ENCODE results near the gene KAZALD1. TPM values are rescaled to one million over a fixed set of nuclear protein-coding genes. Genes with fewer than 3 reads are reported as not detected.
"Not testable (repeated sequence)": the region's sequence is repeated elsewhere in the genome, so short reads cannot be mapped to it uniquely, and the experiment has no call there.

KAZALD1 gene
- total RNA-seq, 2 experiments from 2014 or later, result 0.25 to 0.28 TPM

DNA sequence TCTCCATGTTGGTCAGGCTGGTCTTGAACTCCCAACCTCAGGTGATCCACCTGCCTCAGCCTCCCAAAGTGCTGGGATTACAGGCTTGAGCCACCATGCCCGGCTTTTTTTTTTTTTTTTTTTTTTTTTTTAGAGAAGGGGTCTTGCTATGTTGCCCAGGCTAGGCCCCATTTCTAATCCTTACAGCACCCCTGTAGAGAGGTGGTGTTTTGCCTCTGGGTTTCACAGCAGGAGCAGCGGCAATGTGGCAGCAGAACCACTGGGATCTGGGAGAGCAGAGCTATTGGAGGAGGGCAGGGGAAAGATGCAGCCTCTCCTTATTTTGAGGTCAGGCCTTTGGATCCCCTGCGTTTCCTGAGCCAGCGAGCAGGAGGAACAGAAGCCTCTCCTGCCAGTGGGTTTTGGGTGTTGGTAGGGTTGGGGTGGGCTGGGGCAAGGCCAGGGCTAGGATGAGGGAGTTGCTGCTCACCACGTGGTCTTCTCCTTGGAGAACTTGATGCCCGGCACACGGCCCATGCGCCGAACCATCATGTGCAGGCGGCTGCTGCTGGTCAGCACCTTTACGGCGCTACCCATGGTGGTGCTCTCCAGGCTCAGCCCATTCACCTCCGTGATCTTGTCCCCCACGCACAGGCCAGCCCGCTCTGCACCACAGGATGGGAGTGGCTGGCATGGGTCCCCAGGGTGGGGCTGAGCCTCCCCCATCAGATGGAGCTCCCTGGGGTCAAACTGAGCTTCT lies 38.7 kb upstream of the KAZALD1 start:
- H3K27me3 Mint-ChIP-seq, result peaks cover 31% of the 10 kb centered on the region
- no peak overlapping the region for H3K27ac Mint-ChIP-seq
- H3K4me3 Mint-ChIP-seq, result no peak overlapping the region
- no peaks in the 10 kb centered on the region for H3K9me3 Mint-ChIP-seq
- DNase-seq, result no peak
- H3K4me1 Mint-ChIP-seq, result peaks cover 6% of the 10 kb centered on the region
- no peaks in the 10 kb centered on the region for H3K36me3 Mint-ChIP-seq

DNA sequence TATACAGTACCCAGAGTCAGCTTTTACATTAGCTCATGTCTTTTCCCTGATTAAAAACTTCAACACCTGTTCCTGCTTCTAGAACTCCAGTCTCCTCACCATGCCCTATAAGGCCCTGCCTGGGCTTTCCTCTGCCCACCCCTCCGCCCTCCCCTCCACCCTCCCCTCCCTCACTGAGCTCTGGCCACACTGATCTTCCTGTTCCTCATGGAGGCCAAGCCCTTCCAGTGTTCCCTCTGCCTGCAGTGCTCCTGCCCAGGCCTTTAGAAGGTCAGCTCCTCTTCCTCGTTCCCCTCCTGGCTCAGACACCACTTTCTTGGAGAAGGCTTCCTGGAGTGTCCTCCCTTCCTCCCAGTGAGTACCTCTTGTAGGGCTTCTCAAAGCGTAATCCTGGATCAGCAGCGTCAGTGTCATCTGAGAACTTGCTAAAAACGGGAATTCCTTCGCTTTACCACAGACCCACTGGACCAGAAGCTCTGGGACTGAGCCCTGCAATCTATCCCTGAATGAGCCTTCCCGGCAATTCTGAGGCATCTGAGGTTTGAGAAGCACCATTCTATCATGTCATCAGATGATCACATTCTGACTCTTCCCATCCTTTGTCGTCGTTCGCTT lies 34.6 kb upstream of the KAZALD1 start:
- H3K36me3 Mint-ChIP-seq, result no peaks in the 10 kb centered on the region
- DNase-seq, result no peak
- H3K4me3 Mint-ChIP-seq, result no peak overlapping the region
- H3K27me3 Mint-ChIP-seq, result peaks cover under 1% of the 10 kb centered on the region
- H3K9me3 Mint-ChIP-seq, result no peaks in the 10 kb centered on the region
- H3K4me1 Mint-ChIP-seq, result peaks cover 9% of the 10 kb centered on the region
- H3K27ac Mint-ChIP-seq, result no peak overlapping the region

DNA sequence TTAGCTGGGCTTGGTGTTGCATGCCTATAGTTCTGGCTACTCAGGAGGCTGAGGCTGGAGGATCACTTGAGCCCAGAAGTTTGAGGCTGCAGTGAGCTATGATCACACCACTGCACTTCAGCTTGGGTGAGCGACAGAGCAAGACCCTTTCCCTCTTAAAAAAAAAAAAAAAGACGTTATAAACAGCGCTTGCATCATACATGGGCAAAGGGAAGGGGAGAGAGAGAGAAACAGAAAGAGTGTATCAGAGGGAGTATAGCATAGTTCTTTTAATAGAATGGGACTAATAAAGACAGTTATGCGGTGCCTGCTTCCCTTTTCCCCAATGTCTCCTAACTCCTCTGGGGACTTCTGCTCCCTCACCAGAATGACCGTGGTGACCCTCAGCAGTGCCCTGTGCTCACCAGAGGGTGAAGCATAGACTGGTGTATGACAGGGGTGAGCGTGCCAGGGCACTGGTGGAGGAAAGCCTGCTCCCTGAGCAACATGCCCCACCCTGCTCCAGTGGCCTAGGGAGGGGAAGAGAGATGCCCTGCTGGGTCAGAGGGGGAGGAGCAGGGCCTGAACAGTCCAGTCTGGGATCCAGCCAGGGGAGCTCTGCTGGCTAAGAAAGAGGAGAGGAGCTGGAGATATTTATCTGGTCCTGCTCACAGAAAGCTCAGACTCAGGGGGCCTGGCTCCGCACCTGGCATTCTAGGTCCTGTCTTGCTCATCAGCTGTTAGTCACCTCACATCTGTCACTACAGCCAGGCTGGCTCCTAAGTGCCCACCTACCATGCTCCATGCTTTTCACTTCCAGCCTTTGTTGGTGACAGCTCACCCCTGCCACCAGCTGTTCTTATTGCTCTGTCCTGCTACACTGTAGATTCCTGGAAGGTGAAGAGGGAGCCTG lies 33.1 kb upstream of the KAZALD1 start:
- no peak overlapping the region for H3K4me3 Mint-ChIP-seq
- no peaks in the 10 kb centered on the region for H3K27me3 Mint-ChIP-seq
- H3K4me1 Mint-ChIP-seq, result peaks cover 22% of the 10 kb centered on the region
- no peaks in the 10 kb centered on the region for H3K9me3 Mint-ChIP-seq
- H3K36me3 Mint-ChIP-seq, result no peaks in the 10 kb centered on the region
- H3K27ac Mint-ChIP-seq, result no peak overlapping the region
- no peak for DNase-seq

DNA sequence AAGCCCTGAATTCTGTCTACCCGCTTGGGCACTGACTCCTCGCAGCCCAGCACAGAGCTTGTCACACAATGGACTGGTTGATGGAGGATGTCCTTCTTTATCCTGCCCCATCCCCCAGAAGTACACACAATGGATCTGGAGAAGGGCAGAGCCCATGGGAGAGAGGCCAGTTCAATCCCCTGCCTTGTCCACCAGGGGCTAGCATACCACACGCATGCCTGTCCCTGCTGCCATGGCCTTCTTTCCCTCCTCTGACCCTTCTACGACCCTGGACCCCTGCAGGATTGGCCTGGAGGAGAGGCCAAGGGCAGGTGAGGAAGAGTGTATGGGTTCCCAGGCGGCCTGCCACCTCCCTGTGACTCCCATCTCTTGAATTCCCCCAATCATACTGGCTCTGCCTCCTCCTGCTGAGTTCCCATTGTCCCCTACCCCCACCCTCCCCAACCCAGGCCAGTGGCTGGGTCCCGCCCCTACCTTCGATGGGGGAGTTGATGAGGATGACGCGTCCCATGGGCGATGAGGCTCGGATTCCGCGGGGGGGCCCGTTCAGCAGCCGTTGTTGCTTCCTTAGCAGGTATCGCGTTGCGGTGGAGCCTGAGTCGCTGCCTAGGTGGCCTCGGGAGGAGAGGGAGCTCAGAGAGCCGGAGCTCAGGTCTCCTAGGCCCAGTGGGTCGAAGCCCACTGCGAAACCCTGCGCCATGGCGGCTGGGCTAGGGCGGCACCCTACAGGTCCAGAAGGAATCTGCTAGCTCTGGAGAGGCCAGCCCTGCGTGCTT lies 32.1 kb upstream of the KAZALD1 start:
- no peak overlapping the region for H3K4me3 Mint-ChIP-seq
- DNase-seq, result no peak
- peaks cover 24% of the 10 kb centered on the region for H3K4me1 Mint-ChIP-seq
- H3K27me3 Mint-ChIP-seq, result no peaks in the 10 kb centered on the region
- H3K9me3 Mint-ChIP-seq, result no peaks in the 10 kb centered on the region
- no peak overlapping the region for H3K27ac Mint-ChIP-seq
- no peaks in the 10 kb centered on the region for H3K36me3 Mint-ChIP-seq

DNA sequence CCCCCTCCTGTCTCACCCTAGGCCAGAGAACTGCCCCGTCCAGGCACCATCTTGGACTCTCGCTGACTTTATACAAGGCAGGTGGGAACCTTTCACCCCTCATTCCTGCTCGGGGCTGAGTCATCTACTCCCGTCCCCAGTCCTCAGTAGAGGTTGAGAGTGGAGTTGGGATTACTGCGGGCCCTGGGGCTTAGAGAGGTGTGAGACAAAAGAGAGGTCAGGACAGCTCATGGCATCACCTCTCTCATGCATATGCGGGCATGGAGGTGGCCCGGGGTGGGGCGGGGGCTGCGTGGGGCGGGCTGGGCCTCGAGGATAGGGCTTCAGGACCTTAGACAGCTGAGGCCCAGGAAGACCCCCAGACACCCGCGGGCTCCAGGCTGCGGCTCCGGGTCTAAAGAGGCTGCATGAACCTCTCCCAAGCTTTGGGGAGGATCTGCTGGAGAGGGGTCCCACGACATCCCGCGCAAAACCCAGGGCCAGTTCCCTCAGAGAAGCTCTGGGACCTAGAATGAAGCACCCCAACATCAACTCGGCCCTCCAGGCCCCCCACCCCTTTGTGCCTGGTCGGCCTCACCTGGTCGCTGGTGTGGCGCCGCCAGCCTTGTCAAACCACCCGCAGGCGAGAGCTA lies 31.2 kb upstream of the KAZALD1 start:
- H3K27ac Mint-ChIP-seq, result no peak overlapping the region
- no peaks in the 10 kb centered on the region for H3K9me3 Mint-ChIP-seq

DNA sequence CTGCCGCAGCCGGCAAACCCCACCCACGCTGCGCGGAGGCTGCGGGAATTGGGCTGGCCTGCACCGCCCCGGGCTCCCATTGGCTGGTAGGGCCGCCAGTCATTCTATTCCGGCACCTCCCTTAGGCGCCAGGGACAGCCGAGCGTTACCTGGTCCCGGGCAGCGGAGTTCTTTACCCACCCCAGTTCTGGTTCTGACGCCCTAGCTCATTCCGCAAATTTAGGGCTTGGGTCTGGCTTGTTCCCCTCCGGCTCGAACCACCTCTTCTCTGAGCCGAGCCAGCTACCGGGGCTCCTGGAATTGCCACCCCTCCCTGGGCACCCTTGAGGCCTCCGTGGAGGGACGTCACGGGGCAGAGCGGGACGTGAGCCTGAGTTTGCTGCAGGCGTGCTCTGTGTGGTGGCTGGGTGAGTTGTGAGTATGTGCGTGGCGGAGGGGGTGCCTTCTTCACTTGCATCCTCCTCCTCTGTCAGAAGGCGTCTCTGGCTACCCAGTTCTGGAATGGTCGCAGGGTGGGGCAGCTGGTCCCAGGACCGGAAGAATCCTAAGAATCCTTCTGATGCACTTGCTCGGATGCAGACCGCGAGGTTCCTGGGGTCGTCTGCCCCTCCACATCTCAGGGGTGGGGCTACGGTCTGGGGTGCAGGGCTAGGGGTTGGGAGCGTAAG lies 30.5 kb upstream of the KAZALD1 start, which contains the start of the genes PDZD7 and SFXN3:
Gene PDZD7 (minus strand): TSS at position 2 of the 668 bp plus-strand sequence. CDS start 910 bp downstream, outside the sequence.
Gene SFXN3 (plus strand): TSS at position 107 of the 668 bp plus-strand sequence. CDS start 3,461 bp downstream, outside the sequence.
- no peaks in the 10 kb centered on the region for H3K27me3 Mint-ChIP-seq
- no peaks in the 10 kb centered on the region for H3K9me3 Mint-ChIP-seq
- peak within 1 kb of the TSS; percentile 84 for H3K27ac Mint-ChIP-seq
- peak; percentile 97 for DNase-seq
- H3K4me3 Mint-ChIP-seq, result peak within 1 kb of the TSS; percentile 74
- no peaks in the 10 kb centered on the region for H3K36me3 Mint-ChIP-seq
- H3K4me1 Mint-ChIP-seq, result peaks cover 24% of the 10 kb centered on the region

More for the DNA sequence above, 31.2 kb upstream of the KAZALD1 start:
- Mint-ChIP-seq H3K4me1 (peaks cover 24% of the 10 kb centered on the region), H3K36me3 (no peaks in the 10 kb centered on the region), H3K27me3 (no peaks in the 10 kb centered on the region), H3K4me3 (peak overlapping the region; percentile 74)
- no peak for DNase-seq

DNA sequence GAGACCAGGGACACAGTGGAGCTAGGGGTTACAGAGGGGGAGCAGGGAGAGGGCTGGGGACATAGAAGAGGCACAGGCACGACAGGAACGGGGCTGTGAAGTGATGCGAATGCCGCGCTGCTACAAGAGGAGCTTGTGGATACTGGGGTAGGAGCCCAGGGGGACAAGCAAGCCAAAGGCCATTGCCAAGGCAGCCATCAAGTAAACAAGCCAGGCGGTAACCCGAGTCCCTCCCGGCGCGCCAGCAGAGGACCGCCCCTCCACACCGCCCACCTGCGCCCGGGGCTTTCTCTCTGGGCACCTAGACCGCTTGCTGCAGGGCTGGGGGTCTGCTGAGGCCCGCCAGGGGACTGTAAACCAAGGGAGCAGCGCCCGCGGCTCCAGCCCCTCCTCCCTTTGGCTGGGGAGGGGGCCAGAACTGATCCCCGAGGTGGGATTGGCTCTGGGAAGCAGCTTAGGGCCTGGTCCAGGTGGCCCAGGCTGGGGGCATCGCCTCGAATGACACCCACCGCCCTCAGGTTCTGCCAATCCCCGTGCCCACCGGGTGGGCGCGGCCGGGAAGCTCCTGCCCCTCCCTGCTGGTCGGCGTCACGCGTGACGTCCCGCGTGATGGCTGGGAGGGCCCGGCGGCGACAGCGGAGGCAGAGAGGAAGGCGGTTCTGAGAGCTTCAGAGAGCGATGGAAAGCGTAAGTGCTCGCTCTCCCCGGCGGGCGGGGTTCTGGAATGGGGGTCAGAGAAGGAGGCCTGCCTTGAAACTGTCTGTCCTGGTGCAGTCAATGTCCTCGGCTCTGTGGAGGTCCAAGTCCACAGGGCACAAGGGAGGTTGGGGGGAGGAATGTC lies 29.8 kb upstream of the KAZALD1 start:
- no peaks in the 10 kb centered on the region for H3K9me3 Mint-ChIP-seq
- DNase-seq, result peak; percentile 76
- peak overlapping the region; percentile 84 for H3K27ac Mint-ChIP-seq
- H3K36me3 Mint-ChIP-seq, result no peaks in the 10 kb centered on the region
- no peaks in the 10 kb centered on the region for H3K27me3 Mint-ChIP-seq
- H3K4me3 Mint-ChIP-seq, result peak overlapping the region; percentile 74
- H3K4me1 Mint-ChIP-seq, result peaks cover 24% of the 10 kb centered on the region

DNA sequence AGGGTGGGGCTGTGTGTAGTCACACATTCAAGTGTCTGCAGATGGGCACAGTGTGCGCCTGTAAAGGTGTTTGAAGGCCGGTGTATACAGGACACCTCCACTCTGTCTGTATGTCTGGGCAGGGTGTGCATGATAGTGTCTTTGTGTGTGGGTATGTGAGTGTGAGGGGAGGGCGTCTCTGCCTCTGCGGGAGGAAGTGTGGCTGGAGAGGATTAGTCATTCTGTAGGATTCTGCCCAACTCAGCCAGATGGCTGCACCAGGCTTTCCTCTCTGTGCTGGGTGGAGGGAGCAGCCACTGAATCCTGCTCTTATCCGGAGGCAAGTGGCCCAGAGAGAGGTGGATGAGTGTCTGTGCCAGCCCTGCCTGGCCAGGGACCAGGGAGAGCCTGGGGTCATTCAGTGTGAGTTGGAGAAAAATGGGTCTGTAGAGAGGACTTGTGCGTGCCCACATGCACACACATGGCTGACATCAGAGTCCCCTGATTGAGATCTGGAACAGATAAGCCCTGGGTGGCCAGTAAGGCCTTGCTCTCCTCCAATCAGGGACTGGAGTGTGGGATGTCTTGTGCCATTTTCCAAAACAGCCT lies 29.1 kb upstream of the KAZALD1 start:
- peaks cover 24% of the 10 kb centered on the region for H3K4me1 Mint-ChIP-seq
- H3K27ac Mint-ChIP-seq, result peak overlapping the region; percentile 80
- peak; percentile 73 for DNase-seq
- no peaks in the 10 kb centered on the region for H3K36me3 Mint-ChIP-seq
- no peaks in the 10 kb centered on the region for H3K27me3 Mint-ChIP-seq
- no peaks in the 10 kb centered on the region for H3K9me3 Mint-ChIP-seq
- H3K4me3 Mint-ChIP-seq, result peak overlapping the region; percentile 74

DNA sequence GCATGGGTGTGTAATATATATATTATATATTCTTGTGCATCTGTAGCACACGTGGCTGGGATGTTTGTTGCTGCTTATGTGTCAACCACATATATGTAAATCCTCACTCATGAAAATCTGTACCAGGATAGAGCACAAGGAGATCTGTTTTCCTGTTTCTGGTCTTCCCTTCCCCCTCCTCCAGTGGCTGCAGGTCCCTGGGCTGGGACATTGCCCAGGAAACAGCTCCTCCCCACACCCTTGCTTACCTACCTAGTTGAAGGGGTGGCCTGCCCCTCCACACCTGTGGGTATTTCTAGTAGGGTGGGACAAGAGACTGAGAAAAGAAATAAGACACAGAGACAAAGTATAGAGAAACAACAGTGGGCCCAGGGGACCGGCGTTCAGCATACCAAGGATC lies 28.5 kb upstream of the KAZALD1 start:
- peak overlapping the region; percentile 40 for H3K4me3 Mint-ChIP-seq
- H3K27ac Mint-ChIP-seq, result no peak overlapping the region

DNA sequence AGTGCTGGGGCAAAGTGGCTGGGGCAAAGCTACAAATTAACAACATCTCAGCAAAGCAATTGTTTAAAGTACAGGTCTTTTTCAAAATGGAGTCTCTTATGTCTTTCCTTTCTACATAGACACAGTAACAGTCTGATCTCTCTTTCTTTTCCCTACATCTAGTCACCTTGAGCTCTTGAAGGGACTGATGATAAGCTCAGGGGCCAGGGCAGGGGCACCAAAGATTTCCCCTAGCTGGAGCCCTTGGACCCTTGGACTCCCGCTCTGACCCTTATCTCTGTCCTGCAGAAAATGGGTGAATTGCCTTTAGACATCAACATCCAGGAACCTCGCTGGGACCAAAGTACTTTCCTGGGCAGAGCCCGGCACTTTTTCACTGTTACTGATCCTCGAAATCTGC lies 27.4 kb upstream of the KAZALD1 start:
- not testable (repeated sequence) for H3K27me3 Mint-ChIP-seq, DNase-seq, H3K4me3 Mint-ChIP-seq, H3K9me3 Mint-ChIP-seq, H3K27ac Mint-ChIP-seq, H3K36me3 Mint-ChIP-seq
- H3K4me1 Mint-ChIP-seq, result peaks cover 24% of the 10 kb centered on the region

More for the DNA sequence above, 28.5 kb upstream of the KAZALD1 start:
- Mint-ChIP-seq H3K27me3 (no peaks in the 10 kb centered on the region), H3K4me1 (peaks cover 24% of the 10 kb centered on the region), H3K9me3 (no peaks in the 10 kb centered on the region), H3K36me3 (peaks cover 4% of the 10 kb centered on the region)
- no peak for DNase-seq

DNA sequence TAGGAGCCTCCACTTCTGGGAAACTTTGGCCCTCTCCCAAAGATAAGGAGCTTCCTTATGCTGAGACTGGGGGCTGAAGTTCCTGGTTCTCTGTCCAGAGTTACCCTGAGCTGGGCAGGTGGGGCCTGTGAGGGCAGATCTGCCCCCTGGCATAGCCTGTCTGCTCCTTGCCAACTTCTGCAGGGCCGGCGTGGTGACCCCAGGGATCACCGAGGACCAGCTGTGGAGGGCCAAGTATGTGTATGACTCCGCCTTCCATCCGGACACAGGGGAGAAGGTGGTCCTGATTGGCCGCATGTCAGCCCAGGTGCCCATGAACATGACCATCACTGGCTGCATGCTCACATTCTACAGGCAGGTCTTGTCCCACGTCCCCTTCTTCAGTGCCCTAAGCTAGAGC lies 26.5 kb upstream of the KAZALD1 start:
- Mint-ChIP-seq H3K9me3 (no peaks in the 10 kb centered on the region), H3K4me1 (peaks cover 24% of the 10 kb centered on the region), H3K4me3 (no peak overlapping the region), H3K27me3 (no peaks in the 10 kb centered on the region), H3K27ac (no peak overlapping the region), H3K36me3 (peaks cover 4% of the 10 kb centered on the region)
- no peak for DNase-seq

DNA sequence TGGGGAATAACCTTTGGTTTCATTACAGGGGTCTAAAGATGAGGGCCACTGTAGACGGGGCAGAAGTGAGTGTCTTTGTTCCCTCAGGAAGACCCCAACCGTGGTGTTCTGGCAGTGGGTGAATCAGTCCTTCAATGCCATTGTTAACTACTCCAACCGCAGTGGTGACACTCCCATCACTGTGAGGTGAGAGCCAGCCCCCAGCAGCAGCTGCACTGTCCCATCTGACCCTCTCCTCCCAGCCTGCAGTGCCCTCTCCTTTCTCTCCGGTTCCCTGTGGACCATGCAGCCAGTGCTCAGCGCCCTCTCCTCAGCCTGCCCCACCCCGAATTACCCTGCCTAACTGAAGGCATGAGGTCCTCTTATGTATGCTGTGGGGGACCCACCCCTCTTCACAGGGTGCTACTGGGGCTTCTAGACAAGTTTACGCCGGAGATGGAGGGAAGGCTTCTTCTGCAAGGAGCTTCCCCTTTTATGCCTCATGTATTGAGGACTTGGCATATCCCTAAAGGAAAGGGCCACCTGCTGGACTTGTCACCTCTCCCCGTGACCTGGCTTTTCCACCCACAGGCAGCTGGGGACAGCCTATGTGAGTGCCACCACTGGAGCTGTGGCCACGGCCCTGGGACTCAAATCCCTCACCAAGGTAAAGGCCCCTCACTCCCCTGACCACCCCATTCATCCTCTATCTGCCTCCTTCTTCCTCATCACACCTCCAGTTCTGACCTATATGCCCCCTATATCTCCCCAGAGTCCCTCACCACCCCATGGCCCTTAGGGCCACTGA lies 25.7 kb upstream of the KAZALD1 start:
- H3K36me3 Mint-ChIP-seq, result peaks cover 4% of the 10 kb centered on the region
- no peak overlapping the region for H3K27ac Mint-ChIP-seq
- no peaks in the 10 kb centered on the region for H3K9me3 Mint-ChIP-seq
- no peak overlapping the region for H3K4me3 Mint-ChIP-seq
- H3K27me3 Mint-ChIP-seq, result no peaks in the 10 kb centered on the region
- DNase-seq, result no peak
- H3K4me1 Mint-ChIP-seq, result peaks cover 23% of the 10 kb centered on the region
